H7 (cell line): ENCODE data around the gene CCNT1. TPM values are rescaled to one million over a fixed set of nuclear protein-coding genes. Genes with fewer than 3 reads are reported as not detected.

ENCODE experiments used
- DNase-seq: peaks from one replicate; pipeline ENCODE4 v3.0.0; 2012
- H3K27me3 ChIP-seq: 2 replicates; pipeline ENCODE4 v1.6.0; 2011; ENCODE audit warnings: mild to moderate bottlenecking, low read length; ENCODE audit not compliant: control insufficient read depth, insufficient read depth
- H3K36me3 ChIP-seq: replicated peaks from 2 replicates; pipeline ENCODE4 v1.5.1; 2011; ENCODE audit warnings: low read length; ENCODE audit not compliant: control insufficient read depth, insufficient read depth
- H3K4me3 ChIP-seq: 2 replicates; pipeline ENCODE4 v1.5.1; 2011; ENCODE audit warnings: low read depth, mild to moderate bottlenecking, control low read depth, low read length, moderate library complexity; ENCODE audit not compliant: insufficient read depth
- total RNA-seq: library from RNA; depleted of rRNA; stranded (reverse); fragments of >200 nt; shearing (Covaris generic); gene quantifications from 2 replicates; pipeline ENCODE4 v1.2.3, GENCODE V29; 2014; rRNA removed

The CCNT1 gene
- total RNA-seq, 1 experiment from 2014 or later, result 25.6 TPM

DNA sequence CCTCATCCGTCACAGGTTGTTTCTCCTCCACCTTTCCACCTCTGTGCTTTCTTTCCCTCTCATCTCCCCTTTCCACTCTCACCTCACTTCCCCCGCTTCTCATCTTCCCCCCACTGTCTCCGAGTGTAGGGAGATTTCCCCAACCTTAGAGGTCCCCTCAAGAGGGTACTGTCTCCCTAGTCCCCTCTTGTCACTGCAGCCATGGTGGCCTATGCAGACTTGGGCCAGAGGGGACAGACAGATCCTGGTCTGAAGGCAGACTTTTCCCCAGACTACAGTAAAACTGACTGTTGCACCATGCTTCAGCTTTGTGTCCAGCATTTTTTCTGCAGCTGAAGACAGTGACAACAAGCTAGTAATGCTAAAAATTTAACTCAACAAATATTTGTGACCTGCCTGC is 75.7 kb downstream of the CCNT1 start:
- Histone ChIP-seq H3K4me3 (no peak overlapping the region), H3K36me3 (no peaks in the 10 kb centered on the region; the same call in none of the 2 replicates), H3K27me3 (no peaks in the 10 kb centered on the region)
- no peak for DNase-seq

DNA sequence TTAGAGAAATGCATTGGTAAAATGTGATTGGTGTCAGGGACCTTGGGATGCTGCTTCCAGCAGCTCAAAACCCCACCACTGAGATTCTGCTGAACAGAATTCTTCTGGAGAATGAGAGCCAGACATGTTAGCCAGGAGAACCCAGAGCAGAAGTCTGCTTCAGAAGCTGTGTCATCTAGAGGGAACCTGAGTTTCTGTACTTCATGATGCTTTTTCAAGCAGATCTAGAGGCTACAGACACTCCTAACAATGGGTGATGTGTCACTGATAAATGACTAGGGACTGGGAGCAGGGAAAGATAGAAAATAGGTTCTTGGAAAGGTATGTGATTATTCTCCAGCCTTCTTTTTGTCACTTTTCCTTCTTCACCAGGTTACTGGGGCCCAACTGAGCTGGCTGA is 76.1 kb downstream of the CCNT1 start:
- H3K27me3 ChIP-seq, result no peaks in the 10 kb centered on the region
- H3K4me3 ChIP-seq, result no peak overlapping the region
- no peak for DNase-seq
- no peaks in the 10 kb centered on the region; the same call in none of the 2 replicates for H3K36me3 ChIP-seq

Other genes with a start within 250 kb of the CCNT1 start
- gene ANP32D, start 244.1 kb downstream of the CCNT1 start, total RNA-seq, result not detected in 2 replicates
- gene C12orf54, start 234.2 kb downstream of the CCNT1 start, total RNA-seq, result not detected in 2 replicates
- not detected in 2 replicates for gene OR8S1, start 191.1 kb downstream of the CCNT1 start, total RNA-seq
- gene LALBA, start 146.7 kb downstream of the CCNT1 start, total RNA-seq, result not detected in 2 replicates
- gene KANSL2, start 34.5 kb downstream of the CCNT1 start, total RNA-seq, result 41.2 and 41.4 TPM in 2 replicates
- 7.0 and 7.1 TPM in 2 replicates for gene ADCY6, start 72.4 kb upstream of the CCNT1 start, total RNA-seq
- gene CACNB3, start 101.8 kb upstream of the CCNT1 start, total RNA-seq, result 3.2 and 4.6 TPM in 2 replicates
- gene DDX23, start 135.5 kb upstream of the CCNT1 start, total RNA-seq, result 101 and 106 TPM in 2 replicates
- gene RND1, start 149.2 kb upstream of the CCNT1 start, total RNA-seq, result 0.94 and 3.0 TPM in 2 replicates
- 10.8 and 16.5 TPM in 2 replicates for gene FKBP11, start 208.8 kb upstream of the CCNT1 start, total RNA-seq
- 68.9 and 95.1 TPM in 2 replicates for gene ARF3, start 240.8 kb upstream of the CCNT1 start, total RNA-seq